Parathyroid adenoma (tissue), 2 donors: ENCODE measurements around the gene CAMTA1.

ENCODE experiments used
- H2AFZ ChIP-seq: fragments of 300-600 bp; sonication (generic); one replicate; pipeline ENCODE4 v1.7.0; 2017; ENCODE audit warnings: antibody characterized with exemption, mild to moderate bottlenecking
- H3K27ac ChIP-seq: fragments of 300-600 bp; sonication (generic); one replicate; pipeline ENCODE4 v1.7.0; 2017
- H3K27me3 ChIP-seq: fragments of 300-600 bp; sonication (generic); one replicate; pipeline ENCODE4 v1.7.0; 2017; ENCODE audit warnings: low read length; ENCODE audit not compliant: control insufficient read depth, insufficient read depth
- H3K36me3 ChIP-seq: fragments of 300-600 bp; sonication (generic); one replicate; pipeline ENCODE4 v1.7.0; 2017; ENCODE audit warnings: low read length; ENCODE audit not compliant: control insufficient read depth, insufficient read depth
- H3K4me1 ChIP-seq: fragments of 300-600 bp; sonication (generic); one replicate; pipeline ENCODE4 v1.7.0; 2017; ENCODE audit warnings: control low read depth
- H3K4me2 ChIP-seq: fragments of 300-600 bp; sonication (generic); one replicate; pipeline ENCODE4 v1.7.0; 2017; ENCODE audit warnings: low read length
- H3K4me3 ChIP-seq: fragments of 300-600 bp; sonication (generic); one replicate; pipeline ENCODE4 v1.7.0; 2017; ENCODE audit warnings: low read depth, low read length
- H3K79me2 ChIP-seq: fragments of 300-600 bp; sonication (generic); one replicate; pipeline ENCODE4 v1.7.0; 2017; ENCODE audit warnings: control low read depth
- H3K9ac ChIP-seq: fragments of 300-600 bp; sonication (generic); one replicate; pipeline ENCODE4 v1.7.0; 2017; ENCODE audit warnings: mild to moderate bottlenecking
- H3K9me3 ChIP-seq: fragments of 300-600 bp; sonication (generic); one replicate; pipeline ENCODE4 v1.7.0; 2017; ENCODE audit warnings: low read length; ENCODE audit not compliant: control insufficient read depth
- CTCF ChIP-seq: fragments of 300-600 bp; sonication (generic); IDR thresholded peaks from one replicate; pipeline ENCODE4 v1.7.0; 2017; ENCODE audit warnings: antibody characterized with exemption, mild to moderate bottlenecking
- donor health status: primary hyperparathyroidism.

CAMTA1 gene

GRCh38 chr1:6948861-6949260 is 163.6 kb downstream of the CAMTA1 start:
- no peak overlapping the region for H3K4me2 ChIP-seq
- H3K27ac ChIP-seq: no peak overlapping the region
- no peaks in the 10 kb centered on the region for H3K4me1 ChIP-seq
- no peak overlapping the region for H3K4me3 ChIP-seq
- no peaks in the 10 kb centered on the region for H3K36me3 ChIP-seq
- no peaks in the 10 kb centered on the region for H3K79me2 ChIP-seq
- no peak for TF ChIP-seq CTCF
- H3K27me3 ChIP-seq: no peaks in the 10 kb centered on the region
- H3K9ac ChIP-seq: no peak overlapping the region
- no peak overlapping the region for H2AFZ ChIP-seq
- H3K9me3 ChIP-seq: no peaks in the 10 kb centered on the region

GRCh38 chr1:6950001-6950765 is 164.9 kb downstream of the CAMTA1 start:
- Histone ChIP-seq H2AFZ (no peak overlapping the region), H3K27me3 (no peaks in the 10 kb centered on the region), H3K36me3 (no peaks in the 10 kb centered on the region), H3K9me3 (no peaks in the 10 kb centered on the region), H3K4me2 (no peak overlapping the region), H3K9ac (no peak overlapping the region), H3K4me3 (no peak overlapping the region), H3K27ac (no peak overlapping the region), H3K79me2 (no peaks in the 10 kb centered on the region), H3K4me1 (no peaks in the 10 kb centered on the region)
- no peak for TF ChIP-seq CTCF

- Histone ChIP-seq H3K27me3 (no peaks in the 10 kb centered on the region), H3K4me3 (no peak overlapping the region), H3K36me3 (no peaks in the 10 kb centered on the region), H3K4me2 (no peak overlapping the region), H2AFZ (no peak overlapping the region), H3K4me1 (no peaks in the 10 kb centered on the region), H3K79me2 (no peaks in the 10 kb centered on the region), H3K9ac (no peak overlapping the region), H3K27ac (no peak overlapping the region), H3K9me3 (no peaks in the 10 kb centered on the region)
- no peak for TF ChIP-seq CTCF
These were observed 166.3 kb downstream of the CAMTA1 start for GRCh38 chr1:6951536-6951935.

GRCh38 chr1:6953216-6953615 is 168.0 kb downstream of the CAMTA1 start:
- no peaks in the 10 kb centered on the region for H3K79me2 ChIP-seq
- no peak for TF ChIP-seq CTCF
- no peaks in the 10 kb centered on the region for H3K27me3 ChIP-seq
- no peaks in the 10 kb centered on the region for H3K9me3 ChIP-seq
- H3K4me1 ChIP-seq: no peaks in the 10 kb centered on the region
- H3K27ac ChIP-seq: no peak overlapping the region
- H3K36me3 ChIP-seq: no peaks in the 10 kb centered on the region
- H3K4me2 ChIP-seq: no peak overlapping the region
- no peak overlapping the region for H2AFZ ChIP-seq
- no peak overlapping the region for H3K4me3 ChIP-seq
- no peak overlapping the region for H3K9ac ChIP-seq

GRCh38 chr1:6953907-6954364 is 168.7 kb downstream of the CAMTA1 start:
- Histone ChIP-seq H3K4me3 (no peak overlapping the region), H2AFZ (no peak overlapping the region), H3K36me3 (no peaks in the 10 kb centered on the region), H3K9ac (no peak overlapping the region), H3K79me2 (no peaks in the 10 kb centered on the region), H3K27me3 (no peaks in the 10 kb centered on the region), H3K4me1 (peaks cover 2% of the 10 kb centered on the region), H3K9me3 (no peaks in the 10 kb centered on the region), H3K27ac (no peak overlapping the region), H3K4me2 (no peak overlapping the region)
- no peak for TF ChIP-seq CTCF
